ENCODE results near the gene CPED1. TPM values are rescaled to one million over a fixed set of nuclear protein-coding genes. Genes with fewer than 3 reads are reported as not detected.

The CPED1 gene
- total RNA-seq, 2 experiments from 2014 or later = not detected

DNA sequence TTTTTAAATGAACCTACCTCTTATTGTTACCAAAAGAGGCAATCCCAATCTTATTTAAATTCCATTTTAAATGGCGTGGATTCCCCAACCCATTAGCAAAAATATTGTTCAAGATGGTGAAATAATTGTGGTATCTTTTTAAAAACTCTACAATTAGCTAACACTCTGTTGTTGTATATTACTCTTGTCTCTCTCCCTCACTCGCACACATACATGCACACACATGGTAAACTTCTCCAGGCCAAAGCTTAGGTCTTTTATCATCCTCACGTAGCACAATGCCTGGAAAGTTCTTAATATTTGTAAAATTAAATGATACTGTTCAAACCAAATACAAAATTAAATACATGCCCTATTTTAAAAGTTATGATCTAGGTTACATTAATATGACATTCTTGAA, 171.0 kb downstream of the CPED1 start:
- no peaks in the 10 kb centered on the region for H3K4me1 Mint-ChIP-seq
- H3K27me3 Mint-ChIP-seq = peaks cover 4% of the 10 kb centered on the region
- no peaks in the 10 kb centered on the region for H3K9me3 Mint-ChIP-seq
- no peak overlapping the region for H3K4me3 Mint-ChIP-seq
- H3K36me3 Mint-ChIP-seq (ENCODE audit: low read depth) = no peaks in the 10 kb centered on the region
- ChIA-PET POLR2A (no interaction called here), CTCF (no interaction called here)
- no peak for DNase-seq
- H3K27ac Mint-ChIP-seq = no peak overlapping the region

DNA sequence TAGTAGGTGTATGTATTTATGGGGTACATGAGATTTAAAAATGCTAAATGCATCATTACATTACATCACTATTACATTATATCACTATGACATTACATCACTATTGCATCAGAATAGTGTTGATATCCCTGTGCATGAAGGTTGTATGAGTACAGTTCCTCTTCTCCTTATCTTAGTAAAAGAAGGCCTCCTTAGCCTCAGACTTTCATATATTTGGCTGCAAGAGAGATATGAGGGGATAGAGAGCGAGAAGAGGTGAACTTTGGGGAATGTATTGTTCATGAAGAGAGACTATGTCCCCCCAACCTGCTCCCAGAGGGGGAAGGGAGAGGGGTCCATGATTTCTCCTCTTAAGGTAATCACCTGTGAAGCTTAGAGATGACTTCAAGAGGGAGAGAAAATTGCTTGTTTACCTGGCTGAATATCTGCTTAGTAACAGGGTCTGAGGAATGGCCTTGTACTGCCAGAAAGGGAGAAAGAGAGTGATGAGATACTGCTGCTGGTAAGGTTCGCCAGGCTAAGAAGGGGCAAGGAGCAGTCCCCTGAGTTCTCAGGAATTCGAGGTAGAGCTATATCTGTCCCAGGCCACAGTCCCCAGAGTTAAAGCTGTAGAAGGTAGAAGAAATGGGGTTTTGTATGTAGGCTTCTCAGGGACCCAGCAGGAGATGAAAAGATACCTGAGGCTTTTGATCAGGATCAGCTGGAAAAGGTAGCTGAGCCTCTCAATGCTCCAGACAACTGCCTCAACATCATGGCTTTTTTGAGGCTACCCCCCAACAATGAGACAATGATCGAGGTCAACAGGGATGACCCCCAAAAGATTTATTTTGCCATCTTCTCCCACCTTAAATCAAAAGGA, 171.9 kb downstream of the CPED1 start:
- H3K4me3 Mint-ChIP-seq = no peak overlapping the region
- no peaks in the 10 kb centered on the region for H3K4me1 Mint-ChIP-seq
- no peaks in the 10 kb centered on the region for H3K9me3 Mint-ChIP-seq
- no peak overlapping the region for H3K27ac Mint-ChIP-seq
- CTCF ChIA-PET = no interaction called here
- DNase-seq = no peak
- no peaks in the 10 kb centered on the region for H3K36me3 Mint-ChIP-seq (ENCODE audit: low read depth)
- peaks cover 5% of the 10 kb centered on the region for H3K27me3 Mint-ChIP-seq
- POLR2A ChIA-PET = no interaction called here

DNA sequence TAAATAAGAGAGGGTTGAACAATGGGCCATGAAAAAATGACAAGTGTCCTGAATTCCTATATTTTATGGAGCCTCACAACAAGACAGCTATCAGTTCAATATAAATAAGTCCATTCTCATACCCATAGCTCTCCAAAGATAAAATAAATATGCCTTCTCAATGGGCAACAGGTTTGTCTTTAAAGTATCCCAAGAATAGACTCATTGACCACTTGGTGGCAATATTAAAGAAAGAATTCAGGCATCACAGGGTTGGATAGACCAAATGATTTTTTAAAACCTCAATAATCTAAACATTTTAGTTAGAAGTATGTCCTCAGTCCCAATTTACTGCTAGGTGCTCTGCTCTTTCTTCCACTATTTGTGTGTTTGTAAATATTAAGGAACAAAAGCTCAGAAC, 175.2 kb downstream of the CPED1 start:
- ChIA-PET CTCF (interaction anchor here (1.2 kb wide), 1 partner anchor 831 kb away, joined by 4 read pairs; no protein-coding TSS in a partner anchor), POLR2A (no interaction called here)
- H3K27me3 Mint-ChIP-seq = peaks cover 7% of the 10 kb centered on the region
- no peak overlapping the region for H3K4me3 Mint-ChIP-seq
- no peak overlapping the region for H3K27ac Mint-ChIP-seq
- DNase-seq = no peak
- no peaks in the 10 kb centered on the region for H3K36me3 Mint-ChIP-seq (ENCODE audit: low read depth)
- no peaks in the 10 kb centered on the region for H3K9me3 Mint-ChIP-seq
- H3K4me1 Mint-ChIP-seq = no peaks in the 10 kb centered on the region

DNA sequence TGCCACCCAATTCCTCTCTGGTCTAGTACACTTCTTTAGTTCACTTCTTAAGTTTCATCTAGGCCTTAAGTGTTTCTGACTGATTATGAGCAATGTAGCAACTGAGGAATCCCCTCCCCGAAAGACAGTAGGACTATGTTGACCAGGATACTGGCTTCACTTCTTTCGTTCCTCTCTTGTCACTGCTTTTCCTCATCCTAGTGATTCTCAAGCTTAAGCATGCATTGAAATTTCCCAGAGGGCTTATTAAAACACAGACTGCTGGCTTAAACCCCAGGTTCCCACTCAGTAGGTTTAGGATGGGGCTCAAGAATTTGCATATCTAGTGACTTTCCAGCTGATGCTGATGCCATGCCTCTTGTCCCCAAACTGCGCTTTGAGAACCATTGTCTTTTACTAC, 175.7 kb downstream of the CPED1 start:
- CTCF ChIA-PET = interaction anchor here (1.2 kb wide), 1 partner anchor 830 kb away, joined by 4 read pairs; no protein-coding TSS in a partner anchor
- POLR2A ChIA-PET = no interaction called here
- Mint-ChIP-seq H3K4me3 (no peak overlapping the region), H3K36me3 (ENCODE audit: low read depth) (no peaks in the 10 kb centered on the region), H3K9me3 (no peaks in the 10 kb centered on the region), H3K27ac (no peak overlapping the region), H3K4me1 (no peaks in the 10 kb centered on the region), H3K27me3 (peaks cover 7% of the 10 kb centered on the region)
- no peak for DNase-seq

DNA sequence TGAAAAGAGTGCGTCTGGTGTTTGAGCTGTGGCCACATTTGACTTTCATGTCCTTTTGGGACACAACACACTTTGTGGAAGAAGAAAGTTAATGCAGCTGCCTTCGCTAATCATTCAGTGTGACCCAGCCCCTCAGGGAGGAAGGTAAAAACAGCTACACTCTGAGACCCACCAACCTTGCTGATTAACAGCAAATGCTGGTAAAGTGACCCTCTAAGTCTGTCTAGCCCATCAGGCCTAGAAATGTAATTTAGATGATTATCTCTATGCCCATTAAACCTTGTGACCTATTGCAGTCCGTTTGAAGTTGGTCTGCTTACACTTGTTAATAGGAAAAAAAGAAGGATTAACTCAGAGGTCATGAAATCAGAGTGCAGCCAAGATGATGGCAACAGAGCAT, 178.4 kb downstream of the CPED1 start:
- Mint-ChIP-seq H3K36me3 (ENCODE audit: low read depth) (no peaks in the 10 kb centered on the region), H3K4me1 (no peaks in the 10 kb centered on the region), H3K4me3 (no peak overlapping the region), H3K27me3 (peaks cover 7% of the 10 kb centered on the region), H3K9me3 (no peaks in the 10 kb centered on the region), H3K27ac (no peak overlapping the region)
- POLR2A ChIA-PET = no interaction called here
- CTCF ChIA-PET = no interaction called here
- DNase-seq = no peak

- no peaks in the 10 kb centered on the region for H3K4me1 Mint-ChIP-seq
- ChIA-PET CTCF (no interaction called here), POLR2A (no interaction called here)
- no peak overlapping the region for H3K27ac Mint-ChIP-seq
- DNase-seq = no peak
- no peak overlapping the region for H3K4me3 Mint-ChIP-seq
- no peaks in the 10 kb centered on the region for H3K9me3 Mint-ChIP-seq
- H3K27me3 Mint-ChIP-seq = peaks cover 6% of the 10 kb centered on the region
- no peaks in the 10 kb centered on the region for H3K36me3 Mint-ChIP-seq (ENCODE audit: low read depth)
These were observed 179.5 kb downstream of the CPED1 start for GRCh38 chr7:121167971-121168370.

DNA sequence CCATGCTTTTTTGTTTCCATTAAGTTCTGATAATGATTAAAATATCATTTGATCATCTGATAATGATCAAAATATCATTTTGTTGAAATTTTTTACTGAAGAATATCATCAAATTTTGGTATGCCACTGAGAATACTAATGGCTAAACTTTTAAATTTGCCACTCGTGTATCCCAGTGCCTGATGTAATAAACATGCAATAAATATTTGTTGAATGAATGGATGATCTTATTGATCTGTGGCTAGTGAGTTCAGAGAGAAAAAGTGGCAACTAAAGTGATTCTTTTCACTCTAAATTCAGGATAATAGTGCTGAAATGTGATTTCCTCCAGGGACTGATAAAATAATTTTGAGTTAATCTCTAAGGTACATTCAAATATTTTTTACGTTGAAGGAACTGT, 181.0 kb downstream of the CPED1 start:
- Mint-ChIP-seq H3K4me1 (no peaks in the 10 kb centered on the region), H3K27me3 (peaks cover 4% of the 10 kb centered on the region), H3K27ac (no peak overlapping the region), H3K4me3 (no peak overlapping the region), H3K36me3 (ENCODE audit: low read depth) (no peaks in the 10 kb centered on the region), H3K9me3 (no peaks in the 10 kb centered on the region)
- no peak for DNase-seq
- POLR2A ChIA-PET = no interaction called here
- CTCF ChIA-PET = no interaction called here

- ChIA-PET POLR2A (no interaction called here), CTCF (no interaction called here)
- Mint-ChIP-seq H3K27me3 (peaks cover 2% of the 10 kb centered on the region), H3K4me1 (no peaks in the 10 kb centered on the region), H3K36me3 (ENCODE audit: low read depth) (no peaks in the 10 kb centered on the region), H3K4me3 (no peak overlapping the region), H3K27ac (no peak overlapping the region), H3K9me3 (no peaks in the 10 kb centered on the region)
- DNase-seq = no peak
These were observed 184.0 kb downstream of the CPED1 start for GRCh38 chr7:121172484-121172883.

DNA sequence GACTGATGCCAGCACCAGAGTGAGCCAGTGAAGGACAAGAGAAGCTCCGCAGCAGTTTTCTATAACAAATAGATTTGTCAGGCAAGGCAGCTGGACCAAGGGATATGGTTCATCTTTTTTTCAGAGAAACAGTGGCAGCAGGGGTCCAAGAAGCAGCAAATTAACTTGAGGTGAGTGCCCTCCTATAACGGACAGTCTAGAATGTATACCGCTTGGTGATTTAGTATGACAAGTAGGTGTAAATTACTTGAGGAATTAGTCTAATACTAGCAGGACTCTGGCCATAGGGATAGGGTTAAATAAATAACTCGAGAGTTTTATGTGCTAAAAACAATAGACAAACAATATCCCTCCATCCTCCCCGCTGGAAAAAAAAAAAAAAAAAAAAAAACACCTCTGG, 187.3 kb downstream of the CPED1 start:
- Mint-ChIP-seq H3K4me1 (peaks cover 3% of the 10 kb centered on the region), H3K9me3 (no peaks in the 10 kb centered on the region), H3K27me3 (no peaks in the 10 kb centered on the region), H3K4me3 (no peak overlapping the region), H3K27ac (no peak overlapping the region), H3K36me3 (ENCODE audit: low read depth) (no peaks in the 10 kb centered on the region)
- POLR2A ChIA-PET = no interaction called here
- CTCF ChIA-PET = interaction anchor here (0.7 kb wide), 1 partner anchor 68 kb away, joined by 6 read pairs; no protein-coding TSS in a partner anchor
- no peak for DNase-seq

DNA sequence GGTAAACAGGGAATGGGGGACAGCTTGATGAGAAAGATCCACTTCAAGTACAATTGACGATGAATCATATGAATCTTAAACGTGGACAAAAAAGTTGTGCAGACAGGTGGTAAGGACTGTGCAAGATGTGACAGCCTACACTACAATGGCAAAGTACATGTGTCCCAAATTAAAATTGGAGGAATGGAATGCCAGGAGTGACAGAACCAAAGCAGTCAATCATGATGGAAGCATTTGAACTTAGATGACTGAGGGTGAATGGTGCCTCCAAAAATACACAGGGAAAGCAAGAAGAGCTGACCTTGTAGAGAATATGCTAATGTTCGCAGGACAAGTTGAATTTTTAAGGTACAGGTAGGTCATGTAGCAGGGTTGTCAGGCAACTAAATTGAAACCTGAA, 189.9 kb downstream of the CPED1 start:
- Mint-ChIP-seq H3K36me3 (ENCODE audit: low read depth) (no peaks in the 10 kb centered on the region), H3K4me1 (peaks cover 3% of the 10 kb centered on the region), H3K27me3 (peaks cover 5% of the 10 kb centered on the region), H3K4me3 (no peak overlapping the region), H3K9me3 (no peaks in the 10 kb centered on the region), H3K27ac (no peak overlapping the region)
- ChIA-PET POLR2A (no interaction called here), CTCF (interaction anchor here (1.1 kb wide), 1 partner anchor 18 kb away, joined by 4 read pairs; no protein-coding TSS in a partner anchor)
- no peak for DNase-seq

DNA sequence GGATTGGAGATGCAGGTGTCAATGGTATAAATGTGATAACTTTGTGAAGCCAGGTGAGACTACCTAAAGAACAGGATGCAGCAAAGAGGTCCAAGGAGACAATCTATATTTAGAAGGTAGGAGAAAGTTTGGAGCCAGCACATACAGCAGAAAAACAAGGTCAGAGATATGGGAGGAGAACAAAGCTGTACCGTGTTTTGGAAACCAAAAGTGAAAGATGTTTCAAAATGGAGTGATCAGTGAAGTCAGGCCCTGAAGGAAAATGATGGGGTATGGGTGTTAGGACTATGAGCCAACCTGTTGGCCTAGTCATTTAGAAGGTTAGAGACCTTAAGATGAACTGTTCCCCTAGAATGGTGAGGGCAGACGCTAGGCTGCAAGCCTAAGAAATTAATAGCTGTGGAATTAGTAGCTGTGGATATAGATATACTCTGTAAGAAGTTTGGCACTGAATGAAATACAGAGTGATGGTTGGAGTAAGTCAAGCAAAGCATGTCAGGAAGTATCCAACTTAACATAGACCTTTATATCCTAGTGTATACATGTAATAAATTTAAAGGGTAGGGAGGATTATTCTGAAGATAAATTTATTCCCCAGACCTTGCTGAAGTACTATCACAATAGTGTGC, 190.5 kb downstream of the CPED1 start:
- Mint-ChIP-seq H3K27me3 (peaks cover 5% of the 10 kb centered on the region), H3K4me3 (no peak overlapping the region)

GRCh38 chr7:121180436-121181063, 192.0 kb downstream of the CPED1 start:
- POLR2A ChIA-PET = no interaction called here

More for the DNA sequence above, 190.5 kb downstream of the CPED1 start:
- no peak overlapping the region for H3K27ac Mint-ChIP-seq
- CTCF ChIA-PET = interaction anchor here (1.1 kb wide), 1 partner anchor 18 kb away, joined by 4 read pairs; no protein-coding TSS in a partner anchor
- H3K36me3 Mint-ChIP-seq (ENCODE audit: low read depth) = no peaks in the 10 kb centered on the region
- POLR2A ChIA-PET = no interaction called here
- H3K4me1 Mint-ChIP-seq = peaks cover 3% of the 10 kb centered on the region
- DNase-seq = no peak
- H3K9me3 Mint-ChIP-seq = no peaks in the 10 kb centered on the region

DNA sequence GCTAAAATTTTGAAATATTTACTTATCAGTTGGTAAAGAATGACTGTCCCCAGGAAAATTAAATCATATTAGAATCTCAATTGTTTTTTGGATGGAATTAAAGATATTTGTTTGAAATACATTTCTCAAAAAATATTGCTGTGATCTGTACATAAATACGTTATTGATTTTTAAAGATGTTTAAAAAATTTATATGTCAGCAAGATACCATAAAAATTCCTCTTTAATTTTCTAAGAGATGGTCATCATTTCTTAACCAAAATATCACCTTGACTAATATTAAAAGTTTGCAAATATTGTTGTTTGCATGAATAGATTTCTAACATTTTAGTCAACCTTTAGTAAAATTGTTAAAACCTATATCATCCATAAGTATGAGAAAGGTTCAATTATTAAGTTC, 192.8 kb downstream of the CPED1 start:
- Mint-ChIP-seq H3K27ac (no peak overlapping the region), H3K36me3 (ENCODE audit: low read depth) (no peaks in the 10 kb centered on the region), H3K27me3 (peaks cover 5% of the 10 kb centered on the region), H3K4me1 (peaks cover 3% of the 10 kb centered on the region), H3K9me3 (no peaks in the 10 kb centered on the region), H3K4me3 (no peak overlapping the region)
- no peak for DNase-seq
- ChIA-PET CTCF (no interaction called here), POLR2A (no interaction called here)

More at GRCh38 chr7:121180436-121181063, 192.0 kb downstream of the CPED1 start:
- Mint-ChIP-seq H3K4me3 (no peak overlapping the region), H3K27me3 (peaks cover 5% of the 10 kb centered on the region), H3K4me1 (peaks cover 3% of the 10 kb centered on the region), H3K27ac (no peak overlapping the region), H3K9me3 (no peaks in the 10 kb centered on the region), H3K36me3 (ENCODE audit: low read depth) (no peaks in the 10 kb centered on the region)
- CTCF ChIA-PET = no interaction called here
- no peak for DNase-seq

Measured in activated CD4-positive, alpha-beta memory T cell treated with anti-CD3 and anti-CD28 coated beads, Interleukin-2, amount 10 ng/mL, durations not matched to agents 7 days and 5 days (primary cell).